SK-N-SH (cell line): ENCODE results near the gene ABHD16B. TPM values are rescaled to one million over a fixed set of nuclear protein-coding genes. Genes with fewer than 3 reads are reported as not detected.
A peak's percentile ranks its signal among the peaks of the same experiment; 100 is the strongest.

Source experiments
- CTCF ChIA-PET: fragments of 300-600, 350-600 bp; formaldehyde crosslinking; extraction: SDS; loops from one replicate; lab custom pipeline; 2021; lab: Yijun Ruan, JAX
- POLR2A ChIA-PET: fragments of 350-600 bp; sonication (Branson Sonifier 250); formaldehyde crosslinking; extraction: SDS; loops from one replicate; lab custom pipeline; 2020; ENCODE audit warnings: antibody characterized with exemption, inconsistent platforms; lab: Yijun Ruan, JAX
- DNase-seq: peaks from one replicate; pipeline ENCODE4 v3.0.0; 2012
- H2AFZ ChIP-seq: fragments of 200-600 bp; sonication (generic); 2 replicates; pipeline ENCODE4 v1.8.1; 2016; ENCODE audit warnings: antibody characterized with exemption, mild to moderate bottlenecking, low read depth
- H3F3A ChIP-seq: fragments of 200-600 bp; sonication (generic); replicated peaks from 2 replicates; pipeline ENCODE3; 2016; ENCODE audit warnings: antibody characterized with exemption, mild to moderate bottlenecking; ENCODE audit not compliant: insufficient read depth
- H3K27ac ChIP-seq, 2 experiments: fragments of 200-500 bp in 1 of 2; fragments of 200-600 bp in 1 of 2; sonication (Bioruptor generic) in 1 of 2; sonication (generic), shearing (Covaris generic) in 1 of 2; 2 replicates each; pipeline versions ENCODE4 v1.5.1 to v1.6.1; 2014 to 2016; ENCODE audit warnings: low read depth in 2 of 2, inconsistent platforms in 1 of 2, low read length in 1 of 2, mild to moderate bottlenecking in 1 of 2, mixed read lengths in 1 of 2
- H3K27me3 ChIP-seq: fragments of 200-600 bp; sonication (generic), shearing (Covaris generic); 2 replicates; pipeline ENCODE4 v1.6.1; 2016; ENCODE audit warnings: mixed run types; ENCODE audit not compliant: insufficient read depth
- H3K36me3 ChIP-seq, 2 experiments: fragments of 200-500 bp in 1 of 2; fragments of 200-600 bp in 1 of 2; sonication (Bioruptor generic) in 1 of 2; sonication (generic) in 1 of 2; replicated peaks in 1 of 2; 2 replicates each; pipeline versions ENCODE3 to v1.5.1; 2014 to 2016; ENCODE audit warnings: low read length in 1 of 2, mild to moderate bottlenecking in 1 of 2; ENCODE audit not compliant: insufficient read depth in 2 of 2, control insufficient read depth in 1 of 2
- H3K4me1 ChIP-seq, 2 experiments: fragments of 200-500 bp in 1 of 2; fragments of 200-600 bp in 1 of 2; sonication (Bioruptor generic) in 1 of 2; sonication (generic), shearing (Covaris generic) in 1 of 2; 2 replicates each; pipeline versions ENCODE4 v1.5.1 to v1.6.1; 2014 to 2016; ENCODE audit warnings: low read depth in 1 of 2, low read length in 1 of 2, mixed run types in 1 of 2; ENCODE audit not compliant: insufficient read depth in 2 of 2, control insufficient read depth in 1 of 2
- H3K4me2 ChIP-seq: fragments of 200-600 bp; sonication (generic), shearing (Covaris generic); 2 replicates; pipeline ENCODE4 v1.6.1; 2017; ENCODE audit warnings: mixed run types
- H3K4me3 ChIP-seq, 2 experiments: fragments of 200-500 bp in 1 of 2; fragments of 200-600 bp in 1 of 2; sonication (Bioruptor generic) in 1 of 2; sonication (generic), shearing (Covaris generic) in 1 of 2; 2 replicates each; pipeline versions ENCODE4 v1.5.1 to v1.8.1; 2014 to 2016; ENCODE audit warnings: low read depth in 2 of 2, inconsistent platforms in 1 of 2, low read length in 1 of 2, mild to moderate bottlenecking in 1 of 2, mixed read lengths in 1 of 2, moderate library complexity in 1 of 2
- H3K79me2 ChIP-seq: fragments of 200-600 bp; sonication (generic); 2 replicates; pipeline ENCODE4 v1.8.1; 2017; ENCODE audit warnings: mild to moderate bottlenecking; ENCODE audit not compliant: insufficient read depth
- H3K9ac ChIP-seq: fragments of 200-600 bp; sonication (generic); 2 replicates; pipeline ENCODE4 v1.6.1; 2017; ENCODE audit warnings: mixed run types
- H3K9me2 ChIP-seq: fragments of 200-600 bp; sonication (generic); 2 replicates; pipeline ENCODE4 v1.6.1; 2017; ENCODE audit warnings: mixed run types
- H3K9me3 ChIP-seq: fragments of 200-600 bp; sonication (generic); 2 replicates; pipeline ENCODE4 v1.6.1; 2017; ENCODE audit warnings: mixed run types, mild to moderate bottlenecking, moderate library complexity
- H4K20me1 ChIP-seq: fragments of 200-600 bp; sonication (generic); 2 replicates; pipeline ENCODE4 v1.6.1; 2017; ENCODE audit warnings: mild to moderate bottlenecking, mixed run types; ENCODE audit not compliant: insufficient read depth
- ELF1 ChIP-seq: IDR thresholded peaks from 2 replicates; pipeline ENCODE4 v1.4.0; 2012
- FOSL2 ChIP-seq: IDR thresholded peaks from 2 replicates; pipeline ENCODE4 v1.4.0; 2012; ENCODE audit warnings: low read depth, mild to moderate bottlenecking, moderate library complexity, borderline replicate concordance
- FOXJ3 ChIP-seq: sonication (generic); formaldehyde crosslinking; IDR thresholded peaks from 2 replicates; pipeline ENCODE4 v1.5.1; 2020; ENCODE audit warnings: mild to moderate bottlenecking, missing genetic modification reagents
- IRF3 ChIP-seq: fragments of 150-350 bp; IDR thresholded peaks from 2 replicates; pipeline ENCODE4 v1.6.1; 2016; ENCODE audit warnings: mild to moderate bottlenecking, low read depth, low read length
- MXI1 ChIP-seq: IDR thresholded peaks from 2 replicates; pipeline ENCODE4 v1.6.1; 2012; ENCODE audit warnings: mild to moderate bottlenecking, low read depth, low read length, improper control_type of control experiment
- NRF1 ChIP-seq: IDR thresholded peaks from 2 replicates; pipeline ENCODE4 v1.6.1; 2012; ENCODE audit warnings: low read depth, mild to moderate bottlenecking, low read length
- PBX3 ChIP-seq: IDR thresholded peaks from 2 replicates; pipeline ENCODE4; 2012
- POLR2AphosphoS5 ChIP-seq: IDR thresholded peaks from 2 replicates; pipeline ENCODE4 v1.6.1; 2012; ENCODE audit warnings: low read depth, low read length
- RAD21 ChIP-seq: IDR thresholded peaks from 2 replicates; pipeline ENCODE4 v1.6.1; 2012; ENCODE audit warnings: mild to moderate bottlenecking, low read length
- RCOR1 ChIP-seq: fragments of 150-350 bp; IDR thresholded peaks from 2 replicates; pipeline ENCODE4 v1.6.1; 2017; ENCODE audit warnings: antibody characterized with exemption, low read length
- RFX5 ChIP-seq: IDR thresholded peaks from 2 replicates; pipeline ENCODE4 v1.6.1; 2012; ENCODE audit warnings: mild to moderate bottlenecking, improper control_type of control experiment, low read length
- TEAD4 ChIP-seq: IDR thresholded peaks from 2 replicates; pipeline ENCODE4 v1.4.0; 2012; ENCODE audit warnings: mild to moderate bottlenecking, borderline replicate concordance; ENCODE audit not compliant: insufficient read depth
- USF2 ChIP-seq: fragments of 150-350 bp; IDR thresholded peaks from 2 replicates; pipeline ENCODE4 v1.6.1; 2017; ENCODE audit warnings: antibody characterized with exemption, low read length, low read depth, borderline replicate concordance
- ZBTB33 ChIP-seq: IDR thresholded peaks from 2 replicates; pipeline ENCODE4 v1.4.0; 2012; ENCODE audit warnings: low read depth, borderline replicate concordance
- WGBS: methylation state at CpG from one replicate; pipeline ENCODE4 v1.1.6; 2017; ENCODE audit warnings: low lambda C conversion rate; 5-methylcytosine and 5-hydroxymethylcytosine counted together
- polyA plus RNA-seq, 3 experiments: library from polyadenylated mRNA; depleted of rRNA; stranded (reverse); fragments of >200 nt; gene quantifications; 2 replicates each; pipeline ENCODE4 v1.2.3, GENCODE V29; 2012

The ABHD16B gene
- polyA plus RNA-seq, 1 of the 3 experiments (the other 2 are of a cell fraction) = not detected

- Histone ChIP-seq H3K4me1 (peaks cover 5 to 23% of the 10 kb centered on the region in 2 experiments; a peak in 2 of 4 replicates), H3K79me2 (no peaks in the 10 kb centered on the region), H3K4me3 (no peak overlapping the region), H3F3A (peaks cover 4% of the 10 kb centered on the region), H3K9me2 (no peaks in the 10 kb centered on the region), H3K27me3 (no peaks in the 10 kb centered on the region), H3K9me3 (no peaks in the 10 kb centered on the region), H2AFZ (0 out of 2 replicates have a peak overlapping the region, but pooled peaks have one; percentile 35), H3K9ac (no peak overlapping the region), H3K27ac (peak overlapping the region in 1 of 2 experiments; percentile 25; a peak in 1 of 4 replicates), H4K20me1 (no peaks in the 10 kb centered on the region), H3K36me3 (no peaks in the 10 kb centered on the region), H3K4me2 (peak overlapping the region; percentile 55)
- DNase-seq = no peak
- POLR2A ChIA-PET = no interaction called here
- CTCF ChIA-PET = interaction anchor here (0.7 to 2.3 kb wide), 5 partner anchors 18 to 255 kb away, joined by 3 to 9 read pairs (median 4); no protein-coding TSS in a partner anchor
- no peak for TF ChIP-seq FOSL2
- 95% methylated on average over 5 of the region's 9 CpGs for WGBS
Observed at GRCh38 chr20:63834491-63834880, 26.8 kb upstream of the ABHD16B start.

GRCh38 chr20:63835021-63835858, 26.1 kb upstream of the ABHD16B start:
- Histone ChIP-seq H3K9me2 (no peaks in the 10 kb centered on the region), H3K4me1 (peaks cover 5 to 19% of the 10 kb centered on the region in 2 experiments; a peak in 2 of 4 replicates), H3K27me3 (no peaks in the 10 kb centered on the region), H3K4me3 (no peak overlapping the region), H3F3A (no peaks in the 10 kb centered on the region), H3K4me2 (peak overlapping the region; percentile 55), H3K27ac (no peak overlapping the region), H3K9ac (no peak overlapping the region), H3K9me3 (no peaks in the 10 kb centered on the region), H4K20me1 (no peaks in the 10 kb centered on the region), H2AFZ (no peak overlapping the region), H3K79me2 (no peaks in the 10 kb centered on the region), H3K36me3 (no peaks in the 10 kb centered on the region)
- POLR2A ChIA-PET = no interaction called here
- CTCF ChIA-PET = interaction anchor here (0.7 to 2.3 kb wide), 5 partner anchors 18 to 255 kb away, joined by 3 to 9 read pairs (median 4); no protein-coding TSS in a partner anchor
- 76% methylated on average over 10 of the region's 21 CpGs for WGBS
- peak; percentile 90 for DNase-seq
- TF ChIP-seq IRF3 (peak; percentile 58), POLR2AphosphoS5 (no peak), MXI1 (peak; percentile 60; the same call in 1 of the 2 replicates), RCOR1 (no peak), TEAD4 (no peak), PBX3 (peak; percentile 95), RAD21 (0 out of 2 replicates have a peak, but pooled peaks have one; percentile 5), NRF1 (no peak), ELF1 (peak; percentile 47; the same call in 1 of the 2 replicates), FOXJ3 (CRISPR knock-in tag) (no peak), RFX5 (no peak), USF2 (no peak), ZBTB33 (no peak)
